ENCODE measurements around the gene SLC25A21. TPM values are rescaled to one million over a fixed set of nuclear protein-coding genes. Genes with fewer than 3 reads are reported as not detected.
"Not testable (repeated sequence)": the region's sequence is repeated elsewhere in the genome, so short reads cannot be mapped to it uniquely, and the experiment has no call there.

SLC25A21 gene
- total RNA-seq, 4 donors from 2014 or later = 0.67 to 2.1 (median 0.91) TPM

- Histone ChIP-seq H3K27ac (no peak overlapping the region), H3K4me3 (no peak overlapping the region), H3K9me3 (no peaks in the 10 kb centered on the region), H3K36me3 (no peaks in the 10 kb centered on the region), H3K27me3 (no peaks in the 10 kb centered on the region), H3K4me1 (peaks cover 0 to 26% (median 0%) of the 10 kb centered on the region in 3 donors)
- WGBS, 2 donors = 61 to 63% methylated on average over 2 of the region's 2 CpGs
- DNase-seq = no peak
- intact Hi-C loops (cut with DNase I) = no loop called here
- TF ChIP-seq CTCF (IDR thresholded peaks at IDR 0.05) = no peak
- no peak for TF ChIP-seq POLR2A (IDR thresholded peaks at IDR 0.05)
Observed at GRCh38 chr14:37194698-37195097, 22.3 kb upstream of the SLC25A21 start.

DNA sequence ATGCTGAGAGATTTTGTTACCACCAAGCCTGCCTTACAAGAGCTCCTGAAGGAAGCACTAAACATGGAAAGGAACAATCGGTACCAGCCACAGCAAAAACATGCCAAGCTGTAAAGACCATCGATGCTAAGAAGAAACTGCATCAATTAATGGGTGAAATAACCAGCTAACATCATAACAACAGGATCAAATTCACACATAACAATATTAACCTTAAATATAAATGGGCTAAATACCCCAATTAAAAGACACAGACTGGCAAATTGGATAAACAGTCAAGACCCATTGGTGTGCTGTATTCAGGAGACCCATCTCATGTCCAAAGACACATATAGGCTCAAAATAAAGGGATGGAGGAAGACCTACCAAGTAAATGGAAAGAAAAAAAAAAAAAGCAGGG is 17.3 kb upstream of the SLC25A21 start:
- 82 to 91% methylated on average over 2 of the region's 2 CpGs for WGBS, 2 donors
- intact Hi-C loops (cut with DNase I); H3K27ac ChIP-seq; H3K9me3 ChIP-seq; H3K4me3 ChIP-seq; H3K4me1 ChIP-seq; H3K36me3 ChIP-seq; DNase-seq; H3K27me3 ChIP-seq: not testable (repeated sequence)

DNA sequence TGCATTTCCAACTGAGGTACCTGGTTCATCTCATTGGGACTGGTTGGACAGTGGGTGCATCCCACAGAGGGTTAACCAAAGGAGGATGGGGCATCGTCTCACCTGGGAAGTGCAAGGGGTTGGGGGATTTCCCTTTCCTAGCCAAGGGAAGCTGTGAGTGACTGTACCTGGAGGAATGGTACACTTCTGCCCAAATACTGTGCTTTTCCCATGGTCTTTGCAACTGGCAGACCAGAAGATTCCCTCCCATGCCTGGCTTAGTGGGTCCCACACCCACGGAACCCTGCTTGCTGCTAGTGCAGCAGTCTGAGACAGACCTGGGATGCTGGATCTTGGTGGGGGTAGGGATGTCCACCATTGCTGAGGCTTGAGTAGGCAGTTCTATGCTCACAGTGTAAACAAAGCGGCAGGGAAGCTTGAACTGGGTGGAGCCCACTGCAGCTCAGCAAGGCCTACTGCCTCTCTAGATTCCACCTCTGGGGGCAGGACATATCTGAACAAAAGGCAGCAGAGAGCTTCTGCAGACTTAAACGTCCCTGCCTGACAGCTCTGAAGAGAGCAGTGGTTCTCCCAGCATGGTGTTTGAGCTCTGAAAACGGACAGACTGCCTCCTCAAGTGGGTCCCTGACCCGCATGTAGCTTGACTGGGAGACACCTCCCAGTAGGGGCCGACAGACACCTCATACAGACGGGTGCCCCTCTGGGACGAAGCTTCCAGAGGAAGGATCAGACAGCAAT is 15.6 kb upstream of the SLC25A21 start:
- intact Hi-C loops (cut with DNase I); H3K4me1 ChIP-seq; H3K9me3 ChIP-seq; H3K36me3 ChIP-seq; DNase-seq; H3K27ac ChIP-seq; H3K27me3 ChIP-seq; H3K4me3 ChIP-seq: not testable (repeated sequence)
- WGBS, 2 donors = 59 to 69% methylated on average over 4 of the region's 9 CpGs

GRCh38 chr14:37187294-37187693 is 14.9 kb upstream of the SLC25A21 start:
- no peak overlapping the region for H3K4me3 ChIP-seq
- no peak for DNase-seq
- H3K4me1 ChIP-seq = no peaks in the 10 kb centered on the region
- no peak for TF ChIP-seq CTCF (IDR thresholded peaks at IDR 0.05)
- no peak for TF ChIP-seq POLR2A (IDR thresholded peaks at IDR 0.05)
- H3K9me3 ChIP-seq = no peaks in the 10 kb centered on the region
- H3K27me3 ChIP-seq = peaks cover 0 to 6% (median 0%) of the 10 kb centered on the region in 4 donors
- no peaks in the 10 kb centered on the region for H3K36me3 ChIP-seq
- H3K27ac ChIP-seq = no peak overlapping the region
- WGBS, 2 donors = 49 to 75% methylated on average over 3 of the region's 3 CpGs
- intact Hi-C loops (cut with DNase I) = no loop called here

DNA sequence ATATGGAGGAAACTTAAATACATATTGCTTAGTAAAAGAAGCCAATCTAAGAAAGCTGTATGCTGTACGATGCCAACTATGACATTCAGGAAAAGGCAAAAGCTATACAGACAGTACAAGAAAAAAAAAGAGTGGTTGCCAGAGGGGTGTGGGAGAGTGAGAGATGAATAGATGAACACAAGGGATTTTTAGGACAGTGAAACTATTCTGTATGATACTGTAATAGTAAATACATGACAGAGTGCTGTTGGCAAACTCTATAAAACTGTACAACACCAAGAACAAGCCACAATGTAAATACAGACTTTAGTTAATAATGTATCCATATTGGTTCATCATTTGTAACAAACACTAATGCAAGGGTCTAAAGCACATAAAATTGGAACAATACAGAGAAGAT is 14.5 kb upstream of the SLC25A21 start:
- Histone ChIP-seq H3K36me3 (no peaks in the 10 kb centered on the region), H3K4me3 (no peak overlapping the region), H3K27ac (no peak overlapping the region), H3K9me3 (no peaks in the 10 kb centered on the region), H3K4me1 (no peaks in the 10 kb centered on the region), H3K27me3 (peaks cover 0 to 6% (median 0%) of the 10 kb centered on the region in 4 donors)
- intact Hi-C loops (cut with DNase I) = no loop called here
- 79 to 89% methylated on average over 1 of the region's 1 CpG for WGBS, 2 donors
- no peak for DNase-seq
- no peak for TF ChIP-seq POLR2A (IDR thresholded peaks at IDR 0.05)
- TF ChIP-seq CTCF (IDR thresholded peaks at IDR 0.05) = no peak

DNA sequence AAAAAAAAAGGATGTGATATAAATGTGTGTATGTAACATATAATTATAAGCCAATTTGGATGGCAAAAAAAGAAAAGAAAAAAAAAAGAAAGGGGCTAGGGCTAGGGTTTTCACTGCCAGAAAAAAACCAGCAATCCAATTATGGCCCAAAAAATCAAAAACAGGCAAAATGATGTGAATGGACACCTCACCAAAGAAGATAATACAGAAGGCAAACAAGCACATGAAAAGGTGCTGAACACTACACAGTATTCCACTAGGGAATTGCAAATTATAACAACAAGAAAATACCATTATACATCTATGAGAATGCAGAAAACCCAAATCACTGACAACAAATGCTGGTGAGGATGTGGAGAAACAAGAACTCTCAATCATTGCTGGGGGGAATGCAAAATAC is 13.3 kb upstream of the SLC25A21 start:
- DNase-seq = no peak
- no peak overlapping the region for H3K4me3 ChIP-seq
- H3K27me3 ChIP-seq = peaks cover 0 to 6% (median 0%) of the 10 kb centered on the region in 4 donors
- H3K9me3 ChIP-seq = no peaks in the 10 kb centered on the region
- intact Hi-C loops (cut with DNase I) = no loop called here
- H3K27ac ChIP-seq = no peak overlapping the region
- H3K4me1 ChIP-seq = no peaks in the 10 kb centered on the region
- no peaks in the 10 kb centered on the region for H3K36me3 ChIP-seq
- TF ChIP-seq CTCF (IDR thresholded peaks at IDR 0.05) (no peak), POLR2A (IDR thresholded peaks at IDR 0.05) (no peak)

DNA sequence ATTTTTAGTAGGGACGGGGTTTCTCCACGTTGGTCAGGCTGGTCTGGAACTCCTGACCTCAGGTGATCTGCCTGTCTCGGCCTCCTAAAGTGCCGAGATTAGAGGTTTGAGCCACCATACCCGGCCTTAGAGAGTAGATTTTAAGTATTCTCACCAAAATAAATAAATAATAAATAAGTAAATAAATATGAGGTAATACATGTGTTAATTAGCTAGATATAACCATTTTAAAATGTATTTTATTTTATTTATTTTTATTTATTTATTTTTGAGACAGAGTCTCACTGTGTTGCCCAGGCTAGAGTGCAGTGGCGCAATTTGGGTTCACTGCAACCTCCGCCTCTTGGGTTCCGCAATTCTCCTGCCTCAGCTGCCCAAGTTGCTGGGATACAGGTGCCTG is 12.1 kb upstream of the SLC25A21 start:
- H3K9me3 ChIP-seq; intact Hi-C loops (cut with DNase I); H3K27me3 ChIP-seq; H3K36me3 ChIP-seq; H3K4me3 ChIP-seq; H3K4me1 ChIP-seq; H3K27ac ChIP-seq; DNase-seq: not testable (repeated sequence)
- WGBS, 2 donors = 80 to 82% methylated on average over 8 of the region's 8 CpGs

All from esophagus squamous epithelium (tissue), 5 donors.